Colonic mucosa (tissue), 4 donors: Measurements from ENCODE around the gene NANOS3. TPM values are rescaled to one million over a fixed set of nuclear protein-coding genes. Genes with fewer than 3 reads are reported as not detected.

Experiments used
- DNase-seq: peaks from one replicate; pipeline ENCODE4 v3.0.0-alpha.2; 2020
- H3K27ac ChIP-seq: fragments of 200-600 bp; one replicate; pipeline ENCODE4 v1.8.0; 2021
- H3K27me3 ChIP-seq: fragments of 200-600 bp; one replicate; pipeline ENCODE4 v1.8.0; 2021
- H3K36me3 ChIP-seq: fragments of 200-600 bp; one replicate; pipeline ENCODE4 v1.8.0; 2021
- H3K4me1 ChIP-seq: fragments of 200-600 bp; one replicate; pipeline ENCODE4 v1.8.0; 2021; ENCODE audit warnings: mild to moderate bottlenecking
- H3K4me3 ChIP-seq: fragments of 200-600 bp; one replicate; pipeline ENCODE4 v1.8.0; 2021
- H3K9ac ChIP-seq, 2 donors: one replicate each; pipeline ENCODE4 v1.7.0; 2013; ENCODE audit warnings: control low read depth in 2 of 2, low read depth in 2 of 2, low read length in 2 of 2
- H3K9me3 ChIP-seq: fragments of 200-600 bp; one replicate; pipeline ENCODE4 v1.8.0; 2021
- intact Hi-C: fragments of 100-400 bp; cut with DNase I; formaldehyde crosslinking; loops from one replicate; pipeline ENCODE4 v1.14.1; 2022
- total RNA-seq, 2 donors: library from RNA; stranded (reverse); fragmentation: NEBNext Ultra II Directional in 1 of 2; extraction: Animal tissue kit (Norgen Biotek cat#: 25700) in 1 of 2; gene quantifications; one replicate each; pipeline ENCODE4 v1.2.1, GENCODE V29; 2021
- TF ChIP-seq, protein P1 (sequence below): fragments of 200-600 bp; IDR thresholded peaks from one replicate; pipeline ENCODE4 v1.8.0; 2022; ENCODE audit warnings: antibody characterized with exemption, mild to moderate bottlenecking
- donor health status: healthy.
- donor health status: DM: no; HTN: no; CAD: no.
- donor health status: DM: no; HTN: no; CAD: no.

Gene NANOS3
- total RNA-seq, 2 donors from 2014 or later = not detected

GRCh38 chr19:13872339-13872694, 4.6 kb upstream of the NANOS3 start:
- no peak for DNase-seq
- Histone ChIP-seq H3K4me3 (peak overlapping the region; percentile 40), H3K27me3 (no peaks in the 10 kb centered on the region), H3K9ac (peak overlapping the region in 1 of 2 donors; percentile 34), H3K36me3 (no peaks in the 10 kb centered on the region), H3K9me3 (no peaks in the 10 kb centered on the region), H3K27ac (no peak overlapping the region), H3K4me1 (no peaks in the 10 kb centered on the region)
- intact Hi-C loops = no loop called here
- TF ChIP-seq, protein P1, sequence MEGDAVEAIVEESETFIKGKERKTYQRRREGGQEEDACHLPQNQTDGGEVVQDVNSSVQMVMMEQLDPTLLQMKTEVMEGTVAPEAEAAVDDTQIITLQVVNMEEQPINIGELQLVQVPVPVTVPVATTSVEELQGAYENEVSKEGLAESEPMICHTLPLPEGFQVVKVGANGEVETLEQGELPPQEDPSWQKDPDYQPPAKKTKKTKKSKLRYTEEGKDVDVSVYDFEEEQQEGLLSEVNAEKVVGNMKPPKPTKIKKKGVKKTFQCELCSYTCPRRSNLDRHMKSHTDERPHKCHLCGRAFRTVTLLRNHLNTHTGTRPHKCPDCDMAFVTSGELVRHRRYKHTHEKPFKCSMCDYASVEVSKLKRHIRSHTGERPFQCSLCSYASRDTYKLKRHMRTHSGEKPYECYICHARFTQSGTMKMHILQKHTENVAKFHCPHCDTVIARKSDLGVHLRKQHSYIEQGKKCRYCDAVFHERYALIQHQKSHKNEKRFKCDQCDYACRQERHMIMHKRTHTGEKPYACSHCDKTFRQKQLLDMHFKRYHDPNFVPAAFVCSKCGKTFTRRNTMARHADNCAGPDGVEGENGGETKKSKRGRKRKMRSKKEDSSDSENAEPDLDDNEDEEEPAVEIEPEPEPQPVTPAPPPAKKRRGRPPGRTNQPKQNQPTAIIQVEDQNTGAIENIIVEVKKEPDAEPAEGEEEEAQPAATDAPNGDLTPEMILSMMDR = no peak

DNA sequence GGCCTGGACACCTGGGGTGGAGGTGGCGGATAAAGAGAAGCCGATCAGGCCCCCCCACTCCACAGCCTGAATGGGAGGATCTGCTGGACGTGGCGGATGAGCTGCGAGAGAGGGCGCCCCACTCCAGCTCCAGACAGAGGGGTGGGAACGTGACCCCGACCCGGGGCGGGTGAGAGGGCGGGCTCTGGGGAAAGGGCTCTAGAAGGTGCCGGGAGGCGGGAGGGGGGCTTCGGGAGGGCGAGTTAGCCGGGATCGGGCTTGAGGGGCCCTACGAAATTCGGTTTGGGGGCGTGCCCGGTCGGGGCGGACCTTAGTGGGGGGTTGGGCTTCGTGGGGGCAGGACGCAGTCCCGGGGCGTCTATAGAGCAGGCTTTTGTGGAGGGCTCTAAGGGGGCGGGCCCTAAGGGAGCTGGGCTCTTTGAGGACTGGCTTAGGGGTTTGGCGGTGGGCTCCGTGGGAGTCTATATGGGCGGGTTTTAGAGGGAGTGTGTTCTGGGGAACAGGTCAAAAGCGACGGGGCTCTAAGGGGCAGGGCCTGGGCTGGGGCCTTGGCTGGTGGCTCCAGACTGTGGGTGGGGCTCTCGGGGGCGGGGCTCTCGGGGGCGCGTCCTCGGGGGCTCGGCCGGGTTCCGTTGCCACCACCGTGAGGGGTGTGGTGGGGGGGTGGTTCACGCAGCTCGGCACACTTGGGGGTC, 4.1 kb upstream of the NANOS3 start:
- intact Hi-C loops = no loop called here
- peak overlapping the region; percentile 40 for H3K4me3 ChIP-seq
- no peaks in the 10 kb centered on the region for H3K27me3 ChIP-seq
- H3K36me3 ChIP-seq = no peaks in the 10 kb centered on the region
- TF ChIP-seq, protein P1 = no peak
- DNase-seq = peak; percentile 62
- H3K9me3 ChIP-seq = no peaks in the 10 kb centered on the region
- peak overlapping the region; percentile 16 to 34 for H3K9ac ChIP-seq
- no peak overlapping the region for H3K27ac ChIP-seq
- H3K4me1 ChIP-seq = no peaks in the 10 kb centered on the region

- Histone ChIP-seq H3K9me3 (no peaks in the 10 kb centered on the region), H3K27ac (no peak overlapping the region), H3K9ac (no peak overlapping the region), H3K4me3 (no peak overlapping the region), H3K36me3 (no peaks in the 10 kb centered on the region), H3K4me1 (no peaks in the 10 kb centered on the region), H3K27me3 (no peaks in the 10 kb centered on the region)
- intact Hi-C loops = no loop called here
- TF ChIP-seq, protein P1 = no peak
- DNase-seq = no peak
Observed at GRCh38 chr19:13873834-13874515, 3.0 kb upstream of the NANOS3 start.

DNA sequence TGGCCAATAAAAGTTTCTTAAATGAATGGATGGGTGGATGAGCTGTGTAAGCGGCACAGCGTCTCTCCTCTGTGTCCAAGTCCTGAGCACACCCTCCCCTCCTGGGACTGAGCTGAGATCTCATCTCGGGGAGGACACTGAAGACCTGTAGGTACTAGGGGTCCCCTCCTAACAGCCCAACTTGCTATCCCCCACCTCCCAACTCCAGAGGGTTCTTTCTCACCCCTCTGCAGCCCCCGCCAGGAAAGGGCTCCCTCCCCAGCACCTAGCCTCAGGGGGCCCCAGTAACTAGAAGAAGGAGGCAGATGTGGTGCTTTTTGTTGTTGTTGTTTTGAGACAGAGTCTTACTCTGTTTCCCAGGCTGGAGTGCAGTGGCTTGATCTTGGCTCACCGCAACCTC, 1.1 kb upstream of the NANOS3 start:
- Histone ChIP-seq H3K4me3 (no peak overlapping the region), H3K9ac (no peak overlapping the region), H3K27ac (no peak overlapping the region), H3K9me3 (no peaks in the 10 kb centered on the region), H3K4me1 (peaks cover 5% of the 10 kb centered on the region), H3K27me3 (no peaks in the 10 kb centered on the region), H3K36me3 (no peaks in the 10 kb centered on the region)
- TF ChIP-seq, protein P1 = no peak
- no peak for DNase-seq
- intact Hi-C loops = no loop called here

GRCh38 chr19:13877303-13877702, 369 bp downstream of the NANOS3 start:
- Histone ChIP-seq H3K4me1 (peaks cover 20% of the 10 kb centered on the region), H3K36me3 (no peaks in the 10 kb centered on the region), H3K4me3 (no peak overlapping the region), H3K9ac (no peak overlapping the region), H3K9me3 (no peaks in the 10 kb centered on the region), H3K27ac (no peak overlapping the region), H3K27me3 (no peaks in the 10 kb centered on the region)
- intact Hi-C loops = no loop called here
- DNase-seq = no peak
- TF ChIP-seq, protein P1 = no peak
